Gastrocnemius medialis (tissue), 4 donors: Measurements from ENCODE around the gene RPL13. TPM values are rescaled to one million over a fixed set of nuclear protein-coding genes. Genes with fewer than 3 reads are reported as not detected.

ENCODE experiments used
- ATAC-seq, 2 donors: fragments of 150-250 bp; one replicate each; pipeline ENCODE4 v1.9.1; 2016
- DNase-seq, 2 donors: peaks; one replicate each; pipeline ENCODE4 v3.0.0-alpha.2; 2019
- H3K27ac ChIP-seq, 4 donors: fragments of 200-600 bp; sonication (generic); 1 replicate in 1 of 4; 2 replicates in 3 of 4; pipeline ENCODE4 v1.5.1; 2016 to 2018; ENCODE audit warnings: mild to moderate bottlenecking in 2 of 4, moderate library complexity in 1 of 4
- H3K27me3 ChIP-seq, 3 donors: fragments of 200-600 bp; sonication (generic) in 2 of 3; 1 replicate in 1 of 3; 2 replicates in 2 of 3; pipeline versions ENCODE4 v1.5.1 to v1.6.0; 2016 to 2019; ENCODE audit warnings: mild to moderate bottlenecking in 1 of 3, moderate library complexity in 1 of 3
- H3K36me3 ChIP-seq, 2 donors: fragments of 200-600 bp; sonication (generic) in 1 of 2; one replicate each; pipeline ENCODE4 v1.5.1; 2017 to 2018
- H3K4me1 ChIP-seq, 2 donors: fragments of 200-600 bp; sonication (generic) in 1 of 2; one replicate each; pipeline ENCODE4 v1.5.1; 2016 to 2017; ENCODE audit warnings: mild to moderate bottlenecking in 2 of 2
- H3K4me3 ChIP-seq, 4 donors: fragments of 200-600 bp; sonication (generic) in 3 of 4; 1 replicate in 1 of 4; 2 replicates in 3 of 4; pipeline ENCODE4 v1.5.1; 2016 to 2019; ENCODE audit warnings: mild to moderate bottlenecking in 2 of 4
- H3K9me3 ChIP-seq, 3 donors: fragments of 200-600 bp; sonication (generic) in 2 of 3; 1 replicate in 1 of 3; 2 replicates in 2 of 3; pipeline ENCODE4 v1.5.1; 2016 to 2019
- POLR2A ChIP-seq, 2 donors: fragments of 450-650 bp; IDR thresholded peaks; one replicate each; pipeline ENCODE4 v1.6.1; 2017; ENCODE audit warnings: antibody characterized with exemption in 2 of 2, mild to moderate bottlenecking in 2 of 2, moderate library complexity in 2 of 2
- in situ Hi-C, 4 donors: fragments of 200-750 bp; cut with MboI; loops; one replicate each; pipeline versions ENCODE4 v1.15.0 to v1.8.0; 2017; ENCODE audit warnings: low sequenced_read_pairs in 4 of 4
- intact Hi-C: fragments of 100-400 bp; cut with DNase I; formaldehyde crosslinking; loops from one replicate; pipeline ENCODE4 v1.15.1; 2023; ENCODE audit warnings: low total_unique reads
- total RNA-seq, 4 donors: library from RNA; depleted of rRNA; stranded (reverse); fragments of >200 nt; gene quantifications; one replicate each; pipeline versions ENCODE4 v1.1.0 to v1.2.3, GENCODE V29; 2016
- TF ChIP-seq, protein P1 (sequence below), 5 experiments: fragments of 450-650 bp in 3 of 5; fragments of 200-600 bp in 2 of 5; sonication (generic) in 2 of 5; IDR thresholded peaks in 4 of 5; conservative IDR thresholded peaks in 1 of 5; 1 replicate in 4 of 5; 2 replicates in 1 of 5; pipeline ENCODE4 v1.5.1; 2016 to 2019; ENCODE audit warnings: antibody characterized with exemption in 5 of 5, mild to moderate bottlenecking in 3 of 5, moderate library complexity in 3 of 5

Gene RPL13
- total RNA-seq, 4 donors from 2014 or later = 4,295 to 5,889 (median 4,806) TPM

DNA sequence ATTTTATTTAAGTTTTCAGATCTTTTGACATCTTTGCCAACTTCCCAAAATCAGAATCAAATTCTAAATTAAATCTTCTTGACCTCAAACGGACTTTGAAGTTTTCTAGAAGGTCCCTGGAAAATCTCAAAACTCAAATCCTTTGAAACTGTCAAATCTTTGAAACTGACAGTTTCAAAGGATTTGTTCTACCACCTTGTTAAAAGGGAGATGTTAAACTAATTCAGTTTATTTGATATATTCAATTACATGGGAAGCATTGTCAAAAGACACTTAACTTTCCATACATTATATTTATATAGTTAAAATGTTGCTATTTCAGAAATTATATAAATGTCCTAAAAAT lies 49.6 kb downstream of the RPL13 start:
- in situ Hi-C loops = no loop called here
- no peak for TF ChIP-seq POLR2A (IDR thresholded peaks at IDR 0.05)
- TF ChIP-seq, protein P1, sequence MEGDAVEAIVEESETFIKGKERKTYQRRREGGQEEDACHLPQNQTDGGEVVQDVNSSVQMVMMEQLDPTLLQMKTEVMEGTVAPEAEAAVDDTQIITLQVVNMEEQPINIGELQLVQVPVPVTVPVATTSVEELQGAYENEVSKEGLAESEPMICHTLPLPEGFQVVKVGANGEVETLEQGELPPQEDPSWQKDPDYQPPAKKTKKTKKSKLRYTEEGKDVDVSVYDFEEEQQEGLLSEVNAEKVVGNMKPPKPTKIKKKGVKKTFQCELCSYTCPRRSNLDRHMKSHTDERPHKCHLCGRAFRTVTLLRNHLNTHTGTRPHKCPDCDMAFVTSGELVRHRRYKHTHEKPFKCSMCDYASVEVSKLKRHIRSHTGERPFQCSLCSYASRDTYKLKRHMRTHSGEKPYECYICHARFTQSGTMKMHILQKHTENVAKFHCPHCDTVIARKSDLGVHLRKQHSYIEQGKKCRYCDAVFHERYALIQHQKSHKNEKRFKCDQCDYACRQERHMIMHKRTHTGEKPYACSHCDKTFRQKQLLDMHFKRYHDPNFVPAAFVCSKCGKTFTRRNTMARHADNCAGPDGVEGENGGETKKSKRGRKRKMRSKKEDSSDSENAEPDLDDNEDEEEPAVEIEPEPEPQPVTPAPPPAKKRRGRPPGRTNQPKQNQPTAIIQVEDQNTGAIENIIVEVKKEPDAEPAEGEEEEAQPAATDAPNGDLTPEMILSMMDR (IDR thresholded peaks at IDR 0.05 in 4 of 5, conservative IDR thresholded peaks at IDR 0.05 in 1 of 5) = no peak
- Histone ChIP-seq H3K27me3 (peaks cover 11 to 20% (median 15%) of the 10 kb centered on the region in 3 donors), H3K36me3 (no peaks in the 10 kb centered on the region), H3K4me3 (no peak overlapping the region), H3K27ac (no peak overlapping the region), H3K4me1 (no peaks in the 10 kb centered on the region), H3K9me3 (no peaks in the 10 kb centered on the region)
- DNase-seq (no peak), ATAC-seq (no peak)
- intact Hi-C loops = no loop called here

DNA sequence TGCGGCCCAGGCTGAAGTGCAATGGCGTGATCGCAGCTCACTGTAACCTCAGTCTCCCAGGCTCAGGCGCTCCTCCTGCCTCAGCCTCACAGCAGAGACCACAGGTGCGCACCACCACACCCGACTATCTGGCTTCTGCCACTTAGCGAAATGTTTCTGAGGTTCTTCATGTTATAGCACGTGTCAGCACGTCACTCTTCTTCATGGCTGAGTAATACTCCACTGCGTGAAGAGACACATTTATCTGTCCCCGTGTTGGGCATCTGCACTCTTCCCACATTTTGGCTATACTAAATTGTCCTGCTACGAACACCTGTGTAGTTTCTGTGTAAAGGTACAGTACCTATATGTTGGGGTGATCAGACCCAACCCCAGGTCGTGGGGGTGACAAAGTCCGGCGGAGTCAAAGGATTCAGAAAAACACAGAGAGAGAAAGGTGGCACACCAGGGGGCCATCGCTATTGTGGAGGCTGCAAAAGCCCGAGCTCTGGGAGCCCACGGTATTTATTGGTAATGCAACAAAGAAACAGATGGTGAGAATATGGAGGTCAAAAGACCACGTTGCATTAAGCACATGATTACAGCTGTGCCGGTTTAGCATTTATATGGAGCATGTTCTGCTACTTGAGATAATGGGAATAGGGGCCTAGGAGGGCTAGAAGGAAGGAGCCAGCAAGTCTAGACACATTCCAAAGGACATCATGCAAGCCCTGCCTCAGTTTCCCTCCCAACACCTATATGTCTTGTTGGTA lies 52.1 kb downstream of the RPL13 start:
- TF ChIP-seq, protein P1 (IDR thresholded peaks at IDR 0.05 in 4 of 5, conservative IDR thresholded peaks at IDR 0.05 in 1 of 5) = no peak
- no peak for TF ChIP-seq POLR2A (IDR thresholded peaks at IDR 0.05)
- H3K27ac ChIP-seq = no peak overlapping the region
- H3K4me3 ChIP-seq = no peak overlapping the region
- intact Hi-C loops = no loop called here
- H3K27me3 ChIP-seq = peaks cover 11 to 30% (median 12%) of the 10 kb centered on the region in 3 donors
- no peaks in the 10 kb centered on the region for H3K9me3 ChIP-seq
- ATAC-seq = no peak
- in situ Hi-C loops = no loop called here
- DNase-seq = no peak
- no peaks in the 10 kb centered on the region for H3K4me1 ChIP-seq
- no peaks in the 10 kb centered on the region for H3K36me3 ChIP-seq

DNA sequence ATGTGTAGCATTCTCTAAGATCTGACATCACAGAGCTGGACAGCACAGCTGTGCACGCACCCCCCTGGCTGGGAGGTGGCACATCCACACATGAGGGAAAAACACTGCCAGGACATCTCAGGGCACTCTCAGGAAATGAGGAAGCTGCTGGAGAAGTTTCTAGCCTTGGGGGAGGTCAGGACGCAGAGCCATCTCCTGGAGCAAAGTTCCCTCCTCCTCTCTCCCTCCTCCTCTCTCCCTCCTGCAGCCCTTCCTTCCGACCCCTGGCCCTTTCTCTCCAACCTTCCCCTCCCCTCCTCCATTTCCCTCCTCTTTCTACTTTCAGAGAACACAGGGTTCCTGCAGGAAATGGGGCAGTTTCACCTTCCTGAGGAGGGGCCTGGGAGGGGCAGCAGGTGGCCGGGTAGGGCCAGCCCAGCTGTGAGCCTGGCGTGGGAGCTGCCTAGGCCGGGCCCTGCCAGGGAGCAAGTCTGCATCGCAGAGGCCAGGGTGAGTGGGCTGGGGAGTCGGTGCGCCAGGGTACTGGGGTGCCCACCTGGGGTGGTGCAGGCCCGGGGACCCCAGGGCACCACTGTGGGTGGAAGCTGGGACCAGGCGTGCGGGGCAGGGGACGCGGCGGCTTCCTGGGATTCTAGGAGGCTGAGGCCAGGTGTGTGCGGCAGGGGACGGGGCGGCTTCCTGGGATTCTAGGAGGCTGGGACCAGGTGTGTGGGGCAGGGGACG lies 52.9 kb downstream of the RPL13 start, which contains the start of gene DPEP1:
Gene DPEP1, plus strand, starts transcription at position 412 of the 723 bp plus-strand sequence. CDS start 16,769 bp downstream, outside the sequence.
- H3K27me3 ChIP-seq = peaks cover 10 to 30% (median 12%) of the 10 kb centered on the region in 3 donors

DNA sequence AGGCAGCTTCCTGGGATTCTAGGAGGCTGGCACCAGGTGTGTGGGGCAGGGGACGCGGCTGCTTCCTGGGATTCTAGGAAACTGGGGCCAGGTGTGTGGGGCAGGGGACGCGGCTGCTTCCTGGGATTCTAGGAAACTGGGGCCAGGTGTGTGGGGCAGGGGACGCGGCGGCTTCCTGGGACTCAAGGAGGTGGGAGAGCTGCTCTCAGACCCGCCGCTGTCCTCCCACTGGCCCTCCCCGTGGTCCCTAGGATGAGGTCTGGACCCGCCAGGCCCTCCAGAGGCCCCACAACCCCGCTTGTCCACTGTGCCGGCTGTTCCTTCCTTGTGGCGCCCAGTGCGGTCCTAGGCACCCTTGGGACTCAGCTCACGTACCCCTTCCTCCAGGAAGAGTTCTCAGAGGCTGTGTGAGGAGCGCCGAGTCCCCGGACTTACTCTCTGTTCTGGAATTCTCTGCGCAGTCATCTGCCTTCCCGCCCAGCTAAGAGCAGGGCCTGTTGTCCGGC lies 53.5 kb downstream of the RPL13 start:
- no peaks in the 10 kb centered on the region for H3K4me1 ChIP-seq
- no peak overlapping the region for H3K27ac ChIP-seq
- in situ Hi-C loops (no loop called here), intact Hi-C loops (no loop called here)
- no peaks in the 10 kb centered on the region for H3K36me3 ChIP-seq
- TF ChIP-seq POLR2A (IDR thresholded peaks at IDR 0.05) = no peak
- TF ChIP-seq, protein P1 (IDR thresholded peaks at IDR 0.05 in 4 of 5, conservative IDR thresholded peaks at IDR 0.05 in 1 of 5) = no peak
- H3K9me3 ChIP-seq = no peaks in the 10 kb centered on the region
- no peak overlapping the region for H3K4me3 ChIP-seq
- H3K27me3 ChIP-seq = peaks cover 9 to 28% (median 12%) of the 10 kb centered on the region in 3 donors
- ATAC-seq (no peak), DNase-seq (no peak)

More for the DNA sequence above, 52.9 kb downstream of the RPL13 start, which contains the start of gene DPEP1:
- Histone ChIP-seq H3K4me3 (no peak within 1 kb of the TSS), H3K4me1 (no peaks in the 10 kb centered on the region), H3K27ac (no peak within 1 kb of the TSS), H3K36me3 (no peaks in the 10 kb centered on the region), H3K9me3 (no peaks in the 10 kb centered on the region)
- no peak for ATAC-seq
- TF ChIP-seq POLR2A (IDR thresholded peaks at IDR 0.05) = no peak
- TF ChIP-seq, protein P1 (IDR thresholded peaks at IDR 0.05 in 4 of 5, conservative IDR thresholded peaks at IDR 0.05 in 1 of 5) = no peak
- in situ Hi-C loops = no loop called here
- no peak for DNase-seq
- intact Hi-C loops = no loop called here

Other genes with a start within 250 kb of the RPL13 start
- 10 to 100 TPM; 26.0 to 77.0 (median 55.0) TPM for gene ANKRD11, start 70.1 kb upstream of the RPL13 start, total RNA-seq
- gene SPG7, start 52.3 kb upstream of the RPL13 start, total RNA-seq = 100 to 1,000 TPM in 2 of 4 donors, 10 to 100 TPM in 2; 67.7 to 117 (median 100.0) TPM
- not detected for gene CPNE7, start 15.1 kb downstream of the RPL13 start, total RNA-seq
- gene DPEP1, start 53.0 kb downstream of the RPL13 start, total RNA-seq = not detected
- 100 to 1,000 TPM in 1 of 4 donors, 10 to 100 TPM in 3; 53.4 to 105 (median 78.8) TPM for gene CHMP1A, start 97.0 kb downstream of the RPL13 start, total RNA-seq
- 1 to 10 TPM; 1.2 to 2.7 (median 2.1) TPM for gene SPATA33, start 97.2 kb downstream of the RPL13 start, total RNA-seq
- gene CDK10, start 126.0 kb downstream of the RPL13 start, total RNA-seq = 10 to 100 TPM; 16.9 to 26.1 (median 19.7) TPM
- gene SPATA2L, start 141.0 kb downstream of the RPL13 start, total RNA-seq = 1 to 10 TPM; 1.3 to 7.5 (median 3.2) TPM
- gene VPS9D1, start 160.2 kb downstream of the RPL13 start, total RNA-seq = 1 to 10 TPM; 2.3 to 9.4 (median 3.4) TPM
- 10 to 100 TPM; 11.1 to 13.6 (median 11.5) TPM for gene ZNF276, start 160.9 kb downstream of the RPL13 start, total RNA-seq